ENCODE measurements around the gene TAOK1.

TAOK1 gene

DNA sequence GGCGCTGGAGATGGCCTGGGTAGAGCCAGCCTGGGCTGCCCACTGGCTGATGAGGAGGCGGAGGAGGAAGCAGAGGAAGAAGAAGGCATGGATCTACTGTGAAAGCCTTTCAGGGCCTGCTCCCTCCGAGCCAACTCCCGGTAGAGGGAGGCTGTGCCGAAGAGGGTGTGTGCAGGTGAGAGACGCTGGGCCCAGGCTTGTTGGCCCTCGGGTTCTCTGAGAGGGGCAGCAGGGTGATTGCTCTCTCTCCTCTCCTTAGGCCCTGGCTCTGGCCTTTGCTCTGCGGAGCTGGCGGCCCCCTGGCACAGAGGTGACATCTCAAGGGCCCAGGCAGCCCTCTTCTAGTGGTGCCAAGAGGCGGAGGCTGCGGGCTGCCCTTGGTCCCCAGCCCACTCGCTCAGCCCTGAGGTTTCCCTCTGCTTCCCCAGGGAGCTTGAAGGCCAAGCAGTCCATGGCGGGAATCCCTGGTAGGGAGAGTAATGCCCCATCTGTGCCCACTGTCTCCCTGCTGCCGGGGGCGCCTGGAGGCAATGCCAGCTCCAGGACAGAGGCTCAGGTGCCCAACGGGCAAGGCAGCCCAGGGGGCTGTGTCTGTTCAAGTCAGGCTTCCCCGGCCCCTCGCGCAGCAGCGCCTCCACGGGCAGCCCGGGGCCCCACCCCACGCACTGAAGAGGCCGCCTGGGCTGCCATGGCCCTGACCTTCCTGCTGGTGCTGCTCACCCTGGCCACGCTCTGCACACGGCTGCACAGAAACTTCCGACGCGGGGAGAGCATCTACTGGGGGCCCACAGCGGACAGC lies 181.9 kb downstream of the TAOK1 start:
- DNase-seq (ENCODE audit: low read depth): no peak

DNA sequence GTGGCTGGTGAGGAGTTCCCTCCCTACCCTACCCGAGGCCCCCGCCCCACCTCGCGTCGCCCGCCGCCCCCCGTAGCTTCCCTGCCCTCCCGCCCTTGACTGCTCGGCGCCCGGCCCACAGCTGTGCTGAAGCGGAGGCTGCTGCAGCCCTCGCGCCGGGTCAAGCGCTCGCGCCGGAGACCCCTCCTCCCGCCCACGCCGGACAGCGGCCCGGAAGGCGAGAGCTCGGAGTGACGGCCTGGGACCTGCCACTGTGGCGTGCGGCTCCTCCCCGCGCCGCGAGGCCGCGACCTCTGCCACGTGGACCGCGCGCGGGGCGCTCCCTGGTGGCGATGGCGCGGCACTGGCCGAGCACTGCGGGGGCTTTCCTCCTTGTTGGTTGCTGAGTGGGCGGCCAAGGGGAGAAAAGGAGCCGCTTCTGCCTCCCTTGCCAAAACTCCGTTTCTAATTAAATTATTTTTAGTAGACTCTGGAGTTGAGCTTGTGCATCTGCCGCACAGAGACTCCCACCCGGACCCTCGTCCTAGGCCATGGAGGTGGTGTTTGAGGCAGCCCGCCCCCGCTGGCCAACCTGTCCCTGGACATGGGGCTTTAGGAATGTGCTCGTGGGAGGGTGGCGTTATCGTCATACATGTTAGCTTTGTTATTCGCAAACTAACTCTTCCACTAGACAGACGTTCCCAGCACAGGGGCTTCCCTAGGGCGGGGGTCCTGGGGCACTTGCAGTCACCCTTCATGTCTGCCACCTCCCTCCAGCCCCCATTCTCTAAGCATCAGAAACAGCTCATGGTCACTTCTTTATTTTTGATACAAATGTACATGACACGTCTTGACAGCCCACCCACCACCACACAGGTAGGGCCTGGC lies 182.8 kb downstream of the TAOK1 start:
- DNase-seq (ENCODE audit: low read depth): no peak

DNA sequence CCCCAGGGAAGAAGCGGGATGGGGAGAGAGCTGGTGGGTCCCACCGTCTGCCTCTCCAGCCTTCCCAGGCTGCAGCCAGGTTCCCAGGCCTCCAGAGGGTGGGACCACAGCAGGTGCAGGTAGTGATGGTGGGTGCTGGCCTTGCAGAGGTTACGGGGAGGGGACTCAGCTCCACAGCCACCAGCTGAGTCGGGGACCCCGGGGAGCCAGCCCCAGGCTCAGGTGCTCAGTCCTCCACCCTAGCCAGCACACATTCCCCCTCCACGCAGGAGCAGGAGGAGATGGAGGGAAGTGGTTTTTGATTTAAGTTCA lies 183.4 kb downstream of the TAOK1 start:
- no peak for DNase-seq (ENCODE audit: low read depth)

DNA sequence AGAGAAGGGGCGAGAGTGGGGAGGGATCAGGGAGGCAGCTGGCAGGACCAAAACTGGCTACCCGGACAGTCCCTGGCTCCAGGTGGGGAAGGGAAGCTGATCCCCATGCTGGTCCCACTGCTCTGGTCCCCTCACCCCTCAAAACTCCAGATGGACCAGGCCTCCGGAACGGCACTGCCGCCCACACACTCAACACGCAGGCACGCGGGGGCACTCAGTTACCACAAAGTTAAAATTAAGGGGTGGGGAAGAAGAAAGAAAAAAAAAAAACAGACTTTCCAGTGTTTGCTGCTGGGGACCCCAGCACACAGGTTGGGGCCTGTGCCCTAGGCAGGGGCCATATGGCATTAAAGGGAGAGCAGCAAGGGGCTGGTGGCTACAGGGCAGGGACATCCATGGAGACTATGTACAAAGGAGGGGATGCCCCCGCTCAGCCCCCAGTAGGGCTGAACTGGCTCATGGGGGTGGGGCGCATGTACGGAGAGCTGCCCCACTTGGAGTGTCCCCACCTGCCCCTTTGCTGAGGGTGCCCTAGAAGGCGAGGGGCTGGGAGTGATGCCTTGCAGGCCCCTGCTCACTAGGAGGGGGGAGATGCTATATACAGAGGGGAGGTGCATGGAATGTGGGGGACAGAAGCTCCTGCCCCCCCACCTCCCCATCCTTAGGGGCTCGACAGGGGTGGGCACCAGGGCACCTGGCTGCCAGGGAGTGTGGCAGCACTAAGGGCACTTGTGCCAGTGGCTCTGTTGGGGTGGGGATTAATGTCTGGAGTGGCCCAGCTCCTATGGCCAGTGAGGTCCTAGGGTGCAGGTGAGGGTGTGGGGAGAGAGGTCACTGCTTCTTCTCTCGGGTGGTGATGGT lies 183.9 kb downstream of the TAOK1 start:
- DNase-seq (ENCODE audit: low read depth): no peak

DNA sequence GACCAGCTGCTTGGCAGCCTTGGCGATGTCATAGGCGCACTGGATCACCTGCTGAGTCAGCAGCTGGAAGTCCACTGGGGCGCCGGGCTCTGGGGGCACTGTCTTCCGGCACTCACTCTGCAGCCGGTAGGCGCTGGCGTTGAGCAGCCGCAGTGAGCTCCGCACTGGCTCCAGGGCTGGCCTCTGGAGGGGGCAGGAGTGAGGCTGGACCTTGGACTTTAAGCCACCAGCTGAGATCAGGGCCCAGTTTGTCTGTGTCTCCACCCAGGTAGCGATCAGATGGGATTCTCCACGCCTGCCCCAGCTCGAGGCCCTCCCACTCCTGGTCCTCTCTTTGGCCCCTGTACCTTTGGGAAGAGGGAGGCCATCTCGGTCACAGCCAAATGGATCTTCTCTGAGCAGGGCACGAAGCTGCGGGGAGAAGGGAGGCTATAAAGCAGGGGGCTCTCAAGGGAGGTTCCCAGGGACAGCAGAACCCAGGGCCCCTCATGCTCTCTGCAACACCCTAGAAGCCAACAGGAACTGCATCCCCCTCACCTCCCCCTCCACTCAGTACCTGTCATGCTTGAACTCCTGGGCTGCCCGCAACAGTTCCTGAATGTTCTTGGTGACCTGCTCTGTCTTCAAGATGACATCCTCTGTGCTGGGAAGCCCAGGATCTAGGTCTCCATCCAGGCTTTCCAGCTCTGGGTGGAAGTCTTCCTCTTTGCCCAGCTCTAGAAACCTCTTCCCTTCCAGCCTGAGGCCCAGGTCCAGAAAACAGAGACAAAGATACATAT lies 184.8 kb downstream of the TAOK1 start:
- no peak for DNase-seq (ENCODE audit: low read depth)

DNA sequence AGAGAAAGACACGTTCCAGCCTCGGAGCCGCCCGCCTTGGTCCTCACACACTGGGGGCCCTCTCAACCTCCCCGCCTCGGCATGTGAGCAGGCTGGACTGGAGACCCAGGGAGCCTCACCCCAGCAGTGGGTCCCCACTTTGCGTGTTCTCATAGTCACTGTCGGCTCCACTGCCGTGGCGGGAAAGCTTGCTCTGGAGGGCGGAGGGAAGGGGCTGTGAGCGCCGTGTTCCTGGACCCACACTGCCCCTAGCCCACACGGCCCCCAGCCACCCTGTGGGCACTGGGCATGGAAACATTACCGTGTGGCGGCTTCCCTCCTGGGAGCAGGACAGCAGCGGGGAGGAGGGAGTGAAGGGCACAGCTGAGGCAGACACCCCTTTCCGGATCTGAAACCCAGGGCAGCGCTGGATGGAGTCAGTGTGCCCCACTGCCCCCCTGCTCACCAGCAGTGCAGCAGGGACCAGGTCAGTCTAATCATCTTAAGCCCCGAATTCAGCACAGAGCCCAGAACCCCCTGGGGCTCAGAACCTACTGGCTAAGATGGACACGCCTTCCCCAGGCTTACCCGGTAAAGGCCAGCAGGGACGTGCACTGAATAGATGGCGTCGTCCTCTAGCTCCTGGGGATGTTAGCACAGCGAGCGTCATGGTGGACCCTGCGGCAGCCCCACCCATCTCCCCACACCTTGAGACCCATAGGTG lies 185.5 kb downstream of the TAOK1 start:
- no peak for DNase-seq (ENCODE audit: low read depth)

DNA sequence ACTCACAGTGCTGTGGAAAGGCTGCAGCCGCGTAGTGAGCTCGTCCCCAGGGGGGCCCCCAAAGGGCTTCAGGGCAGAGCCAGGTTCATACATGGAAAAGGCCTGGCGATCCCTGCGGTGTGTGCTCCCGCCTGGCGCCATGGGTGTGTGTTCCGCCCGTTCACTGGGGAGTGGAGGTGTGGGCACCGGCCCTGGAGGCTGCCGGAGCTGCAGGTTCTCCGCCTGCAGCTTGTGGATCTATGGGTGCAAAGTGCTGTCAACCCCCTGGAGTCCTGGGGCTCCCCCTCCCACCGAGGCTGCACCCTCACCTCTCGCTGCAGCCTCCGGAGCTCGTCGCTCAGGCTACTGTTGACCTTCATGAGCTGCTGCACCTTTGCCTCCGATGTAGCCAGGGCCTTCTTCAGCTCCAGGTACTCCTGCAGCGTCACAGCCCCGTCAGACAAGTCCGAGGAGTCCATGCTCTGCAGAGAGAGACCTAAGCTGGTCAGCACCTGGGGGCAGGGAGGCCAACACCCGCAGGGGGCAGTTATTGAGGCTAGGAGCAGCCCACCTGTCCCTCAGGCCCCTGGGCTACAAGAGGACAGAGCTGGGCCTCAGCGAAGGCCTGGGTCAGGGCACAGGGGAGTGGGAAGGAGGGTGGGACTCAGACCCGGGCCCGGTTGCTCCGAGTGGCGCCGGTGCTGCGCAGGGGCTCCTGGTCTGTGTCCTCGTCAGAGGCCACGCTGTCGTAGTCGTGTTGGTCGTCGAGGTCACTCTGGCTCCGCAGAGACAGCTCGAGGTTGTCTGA lies 186.2 kb downstream of the TAOK1 start:
- DNase-seq (ENCODE audit: low read depth): no peak

DNA sequence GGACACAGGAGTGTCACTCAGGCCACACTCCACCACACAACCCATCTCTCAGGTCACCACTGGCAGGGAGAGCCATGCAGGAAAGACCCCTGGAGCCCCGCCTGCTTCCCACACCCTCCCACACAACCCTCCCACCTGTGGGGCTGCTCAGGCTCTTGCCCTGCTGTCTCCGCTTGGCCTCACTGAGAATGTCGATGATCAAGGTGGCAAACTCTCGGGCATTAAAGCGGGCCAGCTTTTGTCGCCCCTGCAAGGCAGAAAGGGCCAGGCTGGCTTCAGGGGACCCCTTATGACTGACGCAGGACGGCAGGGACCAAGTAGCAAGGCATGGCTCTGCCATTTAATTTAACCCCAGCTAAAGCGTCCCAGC lies 186.8 kb downstream of the TAOK1 start:
- DNase-seq (ENCODE audit: low read depth): no peak

DNA sequence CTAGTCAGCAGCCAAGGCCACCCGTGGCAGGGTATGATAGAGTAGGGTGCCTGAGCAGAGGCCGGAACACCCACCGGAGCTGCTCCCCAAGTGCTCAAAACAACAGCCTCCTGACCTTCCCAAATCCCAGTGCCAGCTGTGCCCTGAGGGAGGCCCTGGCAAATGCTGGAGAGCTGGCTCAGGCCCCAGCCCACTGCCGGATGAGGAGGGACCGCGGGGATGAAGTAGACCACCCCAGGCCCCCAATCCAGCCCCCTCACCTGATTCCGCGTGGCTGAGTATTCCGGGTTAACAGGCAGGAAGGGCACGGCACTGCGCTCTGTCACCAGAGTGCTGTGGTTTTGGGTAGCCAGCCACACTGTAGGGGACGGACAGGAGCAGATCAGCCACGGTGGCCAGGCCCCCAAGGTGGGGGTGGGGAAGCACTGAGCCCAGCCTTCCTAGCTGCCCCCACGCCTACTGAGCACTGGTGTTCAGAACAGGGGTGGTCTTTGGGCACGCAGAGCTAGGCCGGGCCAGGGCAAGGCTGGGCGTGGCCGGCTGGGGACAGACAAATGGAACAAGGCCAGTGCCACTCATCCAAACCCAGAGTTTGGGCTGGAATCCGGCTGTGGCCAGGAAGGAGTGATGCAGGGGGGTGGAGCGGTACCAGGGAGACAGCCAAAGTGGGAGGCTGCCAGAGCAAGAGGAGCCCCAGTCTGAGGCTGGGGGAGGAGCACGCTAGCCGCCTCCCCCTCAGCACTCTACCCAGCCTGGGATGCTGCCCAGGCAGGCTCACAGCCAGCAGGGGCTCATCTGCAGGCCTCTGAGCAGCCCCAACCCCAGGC lies 187.4 kb downstream of the TAOK1 start:
- no peak for DNase-seq (ENCODE audit: low read depth)

DNA sequence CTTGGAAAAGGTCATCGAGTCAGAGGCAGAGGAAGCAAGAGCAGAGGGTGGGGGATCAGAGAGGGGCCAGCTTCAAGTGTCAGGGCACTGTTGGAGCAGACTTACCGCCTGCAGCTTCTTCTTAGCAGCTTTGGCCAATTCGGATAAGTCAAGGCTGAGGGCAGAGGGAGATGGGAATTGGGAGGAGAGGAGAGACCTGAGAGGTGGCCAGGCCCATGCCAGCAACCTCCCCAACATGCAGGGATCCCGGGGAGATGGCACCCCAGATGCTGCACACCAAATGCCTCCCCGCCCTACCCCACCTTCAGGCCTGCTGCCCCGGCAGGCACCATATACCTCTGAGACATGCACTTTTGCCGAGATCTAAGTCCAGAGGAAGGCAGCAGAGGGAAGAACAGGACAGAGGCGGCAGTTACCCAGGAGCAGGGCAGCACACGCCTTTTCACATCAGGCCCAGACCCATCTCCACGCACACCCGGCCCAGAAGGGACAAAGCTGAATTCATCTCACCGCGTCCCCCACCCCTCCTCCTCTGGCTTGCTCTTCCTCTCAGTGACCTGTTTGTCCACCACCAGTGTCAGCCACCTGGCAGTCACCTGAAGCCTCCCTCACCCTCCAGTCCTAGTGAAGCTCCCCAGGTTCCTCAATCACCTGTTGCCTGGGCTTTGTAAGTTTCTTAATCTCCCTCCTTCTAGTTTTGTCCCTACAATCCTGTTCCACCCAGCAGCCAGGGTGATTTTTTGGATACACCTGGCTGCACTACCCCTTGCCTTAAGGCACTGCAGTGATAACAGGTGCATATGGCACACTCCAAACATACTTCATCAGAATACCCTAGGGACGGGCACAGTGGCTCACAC lies 188.7 kb downstream of the TAOK1 start:
- no peak for DNase-seq (ENCODE audit: low read depth)

DNA sequence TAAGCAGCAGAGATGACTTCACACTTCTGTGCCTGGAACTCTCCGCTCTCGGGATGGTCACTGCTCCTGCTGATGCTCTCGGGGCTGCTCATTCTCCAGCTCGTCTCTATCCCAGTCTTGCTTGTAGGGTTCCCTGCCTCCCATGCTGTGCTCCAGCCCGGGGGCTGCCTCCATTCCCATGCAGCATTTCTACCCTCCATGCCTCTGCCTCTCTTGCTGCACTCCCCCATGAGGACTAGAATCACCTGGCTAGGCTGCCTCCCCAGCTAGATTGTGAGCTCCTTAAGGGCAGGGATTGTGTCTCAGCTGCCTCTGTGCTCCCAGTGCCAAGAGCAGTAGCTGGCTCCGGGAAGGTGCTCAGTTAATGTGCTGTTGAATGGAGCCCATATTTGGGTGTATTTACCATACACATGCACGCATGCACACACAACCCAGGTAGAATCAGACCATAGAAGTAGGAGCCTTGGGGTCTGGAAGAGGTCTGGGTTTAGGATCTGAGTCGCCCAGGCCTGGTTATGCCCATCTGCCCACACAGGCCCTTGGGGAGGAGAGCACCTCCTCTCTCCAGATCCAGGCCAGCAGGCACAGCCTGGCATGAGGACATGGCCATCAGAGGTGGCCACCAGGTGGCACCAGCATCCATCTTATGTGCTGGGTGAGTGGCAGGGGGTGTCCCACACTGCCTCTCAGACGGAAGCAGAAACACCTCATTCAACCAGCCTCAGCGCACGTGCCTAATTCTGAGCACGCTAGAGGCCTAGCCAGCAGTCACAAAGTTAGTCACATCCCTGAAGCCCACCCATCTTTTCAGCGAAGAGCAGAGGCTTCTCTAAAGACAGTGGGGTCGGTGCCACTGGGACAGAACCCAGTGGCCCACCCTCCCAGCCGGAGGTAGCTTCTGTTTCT lies 190.0 kb downstream of the TAOK1 start:
- no peak for DNase-seq (ENCODE audit: low read depth)

DNA sequence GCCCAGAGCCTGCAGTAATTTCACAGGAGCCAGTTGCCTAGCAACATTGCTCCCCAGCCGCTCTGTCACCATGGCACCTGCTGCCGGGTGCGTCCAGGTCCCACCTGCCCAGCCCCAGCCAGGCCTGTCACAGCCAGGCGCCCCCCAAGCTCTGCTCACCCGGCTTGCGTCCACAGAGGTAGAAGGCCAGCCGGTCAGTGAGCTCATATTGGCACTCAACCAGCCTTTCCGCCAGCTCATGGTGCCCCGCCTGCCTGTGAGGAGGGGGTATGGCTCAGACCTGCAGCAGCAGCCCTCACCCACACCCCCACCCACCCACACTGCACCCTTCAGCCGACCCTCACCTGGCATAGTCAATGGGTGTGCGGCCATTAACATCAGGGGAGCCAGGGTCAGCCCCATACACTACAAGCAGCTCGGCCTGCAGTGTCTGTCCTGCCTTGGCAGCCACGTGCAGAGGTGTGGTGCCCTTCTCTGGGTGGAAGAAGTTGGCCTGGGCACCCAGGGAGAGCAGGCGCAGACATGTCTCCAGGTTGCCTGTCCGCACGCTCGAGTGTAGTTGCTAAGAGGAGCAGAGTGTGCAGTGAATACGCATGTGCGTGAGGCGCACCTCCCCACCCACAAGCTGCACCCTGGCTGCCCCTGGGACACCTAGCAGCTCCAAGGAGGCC lies 191.6 kb downstream of the TAOK1 start:
- no peak for DNase-seq (ENCODE audit: low read depth)

DNA sequence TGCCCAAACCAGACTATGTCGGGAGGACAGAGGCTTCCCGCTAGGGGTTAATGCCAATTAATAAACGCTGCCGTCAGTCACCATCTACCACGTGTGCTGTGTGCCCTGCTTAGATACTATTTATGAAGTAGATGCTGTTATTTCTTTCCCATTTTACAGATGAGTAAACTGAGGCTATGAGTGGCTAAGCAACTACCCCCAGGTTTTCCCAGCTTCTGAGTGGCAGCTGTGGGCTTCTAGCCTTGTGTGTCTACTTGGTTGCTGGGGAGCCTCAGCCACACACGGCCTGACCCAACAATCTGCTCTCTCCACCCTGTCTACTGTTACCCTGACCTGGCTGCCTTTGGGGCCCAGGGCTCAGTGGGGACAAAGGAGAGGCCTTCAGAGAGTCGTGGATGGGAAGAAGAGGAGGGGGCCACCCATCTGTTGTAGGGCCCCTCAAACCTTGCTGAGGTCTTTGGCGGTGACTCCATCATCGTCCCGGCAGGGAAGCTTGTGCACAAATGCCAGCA lies 192.1 kb downstream of the TAOK1 start:
- DNase-seq (ENCODE audit: low read depth): no peak

DNA sequence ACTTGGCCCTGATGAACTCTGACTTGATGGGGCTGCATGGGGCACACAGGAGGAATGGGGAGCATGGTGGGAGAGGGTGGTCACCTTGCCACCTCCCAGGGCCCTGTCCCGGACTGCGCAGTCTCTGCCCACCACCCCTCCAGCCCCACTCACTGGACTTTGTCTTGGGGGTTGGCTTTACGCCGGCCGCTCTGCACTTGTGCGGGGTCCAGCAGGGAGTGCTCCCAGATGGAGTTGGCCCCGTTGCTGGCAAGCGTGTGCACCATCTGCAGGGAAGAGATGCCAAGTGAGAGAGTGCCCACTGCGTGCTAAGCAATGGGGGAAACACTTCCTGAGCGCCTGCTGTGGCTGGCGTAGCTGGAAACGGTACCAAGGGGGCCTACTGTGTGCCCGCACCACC lies 192.6 kb downstream of the TAOK1 start:
- DNase-seq (ENCODE audit: low read depth): no peak

DNA sequence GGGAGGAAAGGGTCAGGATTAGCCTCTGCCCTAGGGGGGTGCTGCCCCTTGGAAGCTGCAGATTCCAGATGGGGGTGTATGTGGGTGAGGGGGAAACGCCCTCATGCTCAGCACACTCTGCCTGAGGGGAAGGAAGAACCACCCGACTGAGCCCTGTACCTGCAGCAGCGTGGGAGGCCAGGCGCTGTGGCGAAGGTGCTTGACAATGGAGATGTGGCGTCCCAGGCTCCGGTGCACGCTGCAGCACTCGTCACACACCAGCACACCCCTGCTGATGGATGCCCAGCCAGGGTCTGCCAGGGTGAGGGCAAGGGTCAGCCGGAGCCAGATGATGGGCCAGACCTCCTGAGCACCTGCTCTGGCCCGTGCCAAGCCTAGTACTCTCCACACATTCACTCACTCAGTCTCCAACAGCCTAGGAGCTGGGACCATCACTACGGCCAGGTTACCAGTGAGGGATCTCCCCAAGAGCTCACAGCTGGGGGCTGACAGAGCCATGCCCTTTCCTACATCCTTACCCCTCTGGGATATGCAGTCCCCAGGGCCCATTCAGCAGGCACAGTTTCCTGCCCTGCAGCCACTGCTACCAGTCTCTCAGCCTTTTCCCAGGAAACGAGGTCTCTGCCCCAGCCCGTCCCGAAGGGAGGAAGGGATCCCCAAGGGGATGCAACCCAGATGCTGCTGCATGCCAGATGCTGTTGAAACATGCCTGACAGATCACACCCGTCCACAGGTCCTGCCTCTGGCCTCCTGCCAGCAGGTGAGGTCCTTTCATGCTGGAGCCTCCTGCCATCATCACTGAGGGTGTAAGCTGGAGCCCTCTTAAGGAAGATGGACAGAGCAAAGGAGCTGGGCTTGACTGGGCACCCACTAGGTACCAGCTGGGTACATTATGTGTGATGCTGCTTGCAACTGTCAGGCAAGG lies 193.4 kb downstream of the TAOK1 start:
- no peak for DNase-seq (ENCODE audit: low read depth)

All from HS-5 (cell line).